ENCODE data around the gene C15orf62.

Gene C15orf62

GRCh38 chr15:40743485-40743901 is 26.3 kb upstream of the C15orf62 start:
- peaks cover 42% of the 10 kb centered on the region for H4K20me1 ChIP-seq
- H3K27ac ChIP-seq: 0 out of 2 replicates have a peak overlapping the region, but pooled peaks have one; percentile 8
- H3K4me2 ChIP-seq: peak overlapping the region; percentile 48
- H3K36me3 ChIP-seq: peaks cover 90% of the 10 kb centered on the region
- no peaks in the 10 kb centered on the region for H3K9me3 ChIP-seq
- TF ChIP-seq Cebpa-rat (IDR thresholded peaks at IDR 0.05): no peak
- H3K4me3 ChIP-seq: no peak overlapping the region
- H3K4me1 ChIP-seq: peaks cover 35% of the 10 kb centered on the region
- peak overlapping the region; percentile 3; the same call in 1 of the 2 replicates for H3K9ac ChIP-seq
- no peaks in the 10 kb centered on the region for H3K27me3 ChIP-seq

DNA sequence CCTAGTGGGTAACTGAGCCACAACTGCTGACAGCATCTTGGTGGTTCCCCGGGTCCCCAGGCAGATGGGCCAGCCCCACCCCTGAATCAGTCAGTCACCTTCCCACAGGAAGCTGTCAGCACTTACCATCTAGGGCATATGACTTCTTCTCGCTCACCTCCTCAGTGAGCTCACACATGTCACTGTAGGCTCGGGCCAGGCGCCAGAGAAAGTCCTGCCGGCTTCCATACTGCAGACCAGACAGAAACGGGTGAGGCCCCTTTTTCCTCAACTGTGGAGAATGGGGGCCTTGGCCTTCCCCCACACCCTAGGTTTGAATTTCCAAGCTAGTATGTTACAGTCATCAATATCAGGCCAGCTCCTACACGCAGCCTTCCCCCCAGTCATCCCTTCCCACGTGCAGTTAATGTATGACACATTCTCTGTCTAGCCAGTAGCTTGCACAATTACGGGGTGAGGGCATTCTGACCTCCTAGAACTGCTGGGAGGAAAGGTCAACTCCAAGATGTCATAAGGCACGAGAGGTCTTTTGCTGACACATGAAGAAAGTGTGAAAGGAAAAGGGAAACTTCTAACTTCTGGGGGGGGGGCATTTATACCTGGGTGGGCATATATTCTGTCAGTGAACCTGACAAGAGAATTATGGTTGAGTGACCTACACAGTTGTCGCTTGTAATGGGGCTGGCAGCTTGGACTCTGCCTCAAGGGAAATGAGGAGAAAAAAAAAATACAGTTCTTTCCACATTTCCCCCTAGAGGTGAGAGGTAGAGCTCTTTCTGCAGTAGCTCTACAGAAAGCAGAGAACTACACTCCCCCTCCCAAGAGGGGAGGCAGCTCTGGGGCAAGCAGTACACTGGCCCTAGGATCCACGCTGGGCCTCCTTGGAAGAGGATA is 25.6 kb upstream of the C15orf62 start:
- Histone ChIP-seq H3K4me3 (no peak overlapping the region), H3K4me1 (peaks cover 35% of the 10 kb centered on the region), H3K9ac (peak overlapping the region; percentile 12; the same call in 1 of the 2 replicates), H3K27ac (peak overlapping the region; percentile 14; the same call in 1 of the 2 replicates), H3K27me3 (no peaks in the 10 kb centered on the region), H3K4me2 (peak overlapping the region; percentile 48), H4K20me1 (peaks cover 42% of the 10 kb centered on the region), H3K9me3 (no peaks in the 10 kb centered on the region), H3K36me3 (peaks cover 90% of the 10 kb centered on the region)
- no peak for TF ChIP-seq Cebpa-rat (IDR thresholded peaks at IDR 0.05)

DNA sequence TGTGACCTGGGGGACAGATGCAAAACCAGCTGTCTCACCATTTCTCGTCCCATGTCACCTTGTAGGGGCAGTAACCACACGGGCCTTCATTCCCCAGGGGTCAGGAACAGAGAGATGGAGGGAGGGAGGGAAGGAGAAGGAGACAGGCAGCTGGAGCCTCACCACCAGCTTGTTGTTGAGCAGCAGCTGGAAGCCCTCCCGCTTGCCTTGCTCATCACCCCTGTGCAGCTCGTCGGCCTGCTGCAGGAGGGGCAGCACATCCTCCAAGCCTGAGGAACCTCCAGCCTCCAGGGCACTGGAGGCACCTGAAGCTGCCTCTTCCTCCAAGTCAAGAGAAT is 25.0 kb upstream of the C15orf62 start:
- Histone ChIP-seq H3K9ac (peak overlapping the region; percentile 12; the same call in 1 of the 2 replicates), H3K4me3 (no peak overlapping the region), H3K27me3 (no peaks in the 10 kb centered on the region), H3K36me3 (peaks cover 90% of the 10 kb centered on the region), H4K20me1 (peaks cover 42% of the 10 kb centered on the region), H3K27ac (peak overlapping the region; percentile 14; the same call in 1 of the 2 replicates), H3K4me1 (peaks cover 35% of the 10 kb centered on the region), H3K9me3 (no peaks in the 10 kb centered on the region), H3K4me2 (peak overlapping the region; percentile 48)
- no peak for TF ChIP-seq Cebpa-rat (IDR thresholded peaks at IDR 0.05)

- no peak overlapping the region for H3K9ac ChIP-seq
- H3K27ac ChIP-seq: no peak overlapping the region
- H3K4me2 ChIP-seq: no peak overlapping the region
- H4K20me1 ChIP-seq: peaks cover 49% of the 10 kb centered on the region
- peaks cover 90% of the 10 kb centered on the region for H3K36me3 ChIP-seq
- no peaks in the 10 kb centered on the region for H3K9me3 ChIP-seq
- no peaks in the 10 kb centered on the region for H3K27me3 ChIP-seq
- H3K4me3 ChIP-seq: no peak overlapping the region
- peak; percentile 26; the same call in 1 of the 2 replicates for TF ChIP-seq Cebpa-rat (IDR thresholded peaks at IDR 0.05)
- H3K4me1 ChIP-seq: peaks cover 35% of the 10 kb centered on the region
Observed at GRCh38 chr15:40746916-40747418, 22.8 kb upstream of the C15orf62 start.

GRCh38 chr15:40747685-40748631 is 21.8 kb upstream of the C15orf62 start:
- no peaks in the 10 kb centered on the region for H3K27me3 ChIP-seq
- peaks cover 43% of the 10 kb centered on the region for H3K4me1 ChIP-seq
- no peaks in the 10 kb centered on the region for H3K9me3 ChIP-seq
- no peak overlapping the region for H3K4me2 ChIP-seq
- H3K4me3 ChIP-seq: no peak overlapping the region
- H3K27ac ChIP-seq: no peak overlapping the region
- TF ChIP-seq Cebpa-rat (IDR thresholded peaks at IDR 0.05): no peak
- peaks cover 55% of the 10 kb centered on the region for H4K20me1 ChIP-seq
- no peak overlapping the region for H3K9ac ChIP-seq
- peaks cover 92% of the 10 kb centered on the region for H3K36me3 ChIP-seq

GRCh38 chr15:40749151-40749630 is 20.6 kb upstream of the C15orf62 start:
- peaks cover 49% of the 10 kb centered on the region for H4K20me1 ChIP-seq
- peaks cover 84% of the 10 kb centered on the region for H3K36me3 ChIP-seq
- TF ChIP-seq Cebpa-rat (IDR thresholded peaks at IDR 0.05): no peak
- peaks cover 43% of the 10 kb centered on the region for H3K4me1 ChIP-seq
- H3K27me3 ChIP-seq: no peaks in the 10 kb centered on the region
- no peaks in the 10 kb centered on the region for H3K9me3 ChIP-seq
- no peak overlapping the region for H3K4me3 ChIP-seq
- no peak overlapping the region for H3K4me2 ChIP-seq
- no peak overlapping the region for H3K27ac ChIP-seq
- H3K9ac ChIP-seq: no peak overlapping the region

DNA sequence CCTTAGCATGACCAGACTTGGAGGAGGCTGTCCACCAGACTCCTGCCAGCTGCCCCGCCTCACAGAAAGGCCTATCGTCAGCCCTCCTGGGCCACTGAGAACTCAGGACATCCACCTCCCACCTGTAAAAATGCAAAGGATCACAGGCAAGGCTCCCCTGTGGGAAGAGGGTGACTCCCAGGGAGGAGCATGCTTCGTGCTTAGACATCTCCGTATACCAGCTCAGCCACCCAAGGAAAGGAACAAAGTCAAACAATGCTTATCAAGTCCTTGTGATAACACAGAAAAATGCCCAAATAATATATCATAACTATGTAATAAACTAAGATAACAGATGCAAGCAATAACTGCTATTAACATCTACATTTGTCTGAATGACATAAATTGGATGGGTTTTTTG is 18.9 kb upstream of the C15orf62 start:
- Histone ChIP-seq H3K4me2 (no peak overlapping the region), H3K4me1 (peaks cover 36% of the 10 kb centered on the region), H3K9ac (no peak overlapping the region; the same call in 1 of the 2 replicates), H3K9me3 (no peaks in the 10 kb centered on the region), H3K27ac (no peak overlapping the region), H3K27me3 (no peaks in the 10 kb centered on the region), H3K4me3 (no peak overlapping the region), H4K20me1 (peaks cover 32% of the 10 kb centered on the region), H3K36me3 (peaks cover 69% of the 10 kb centered on the region)
- TF ChIP-seq Cebpa-rat (IDR thresholded peaks at IDR 0.05): no peak

DNA sequence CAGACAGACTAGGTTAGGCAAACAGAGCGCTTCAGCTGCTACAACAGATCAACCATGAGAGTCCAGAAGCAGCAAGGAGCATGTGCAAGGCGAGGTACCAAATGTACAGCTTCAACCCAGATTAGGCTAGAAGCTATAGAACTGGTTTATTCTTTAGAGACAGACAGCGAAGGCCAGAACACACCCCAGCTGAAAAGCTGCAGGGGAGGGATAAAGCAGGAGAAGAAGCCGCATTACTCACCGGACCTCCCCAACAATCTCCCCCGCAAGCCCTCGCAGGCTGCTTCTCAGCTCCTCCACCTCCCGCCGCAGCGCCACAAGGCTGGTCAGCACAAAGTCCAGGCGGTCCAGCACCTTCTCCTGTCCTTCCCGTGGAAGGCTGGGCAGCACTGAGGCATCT is 18.0 kb upstream of the C15orf62 start:
- H3K27me3 ChIP-seq: no peaks in the 10 kb centered on the region
- no peaks in the 10 kb centered on the region for H3K9me3 ChIP-seq
- peaks cover 66% of the 10 kb centered on the region for H3K36me3 ChIP-seq
- TF ChIP-seq Cebpa-rat (IDR thresholded peaks at IDR 0.05): no peak
- no peak overlapping the region for H3K4me2 ChIP-seq
- peaks cover 25% of the 10 kb centered on the region for H4K20me1 ChIP-seq
- H3K9ac ChIP-seq: no peak overlapping the region; the same call in 1 of the 2 replicates
- H3K27ac ChIP-seq: no peak overlapping the region
- no peak overlapping the region for H3K4me3 ChIP-seq
- peaks cover 38% of the 10 kb centered on the region for H3K4me1 ChIP-seq

DNA sequence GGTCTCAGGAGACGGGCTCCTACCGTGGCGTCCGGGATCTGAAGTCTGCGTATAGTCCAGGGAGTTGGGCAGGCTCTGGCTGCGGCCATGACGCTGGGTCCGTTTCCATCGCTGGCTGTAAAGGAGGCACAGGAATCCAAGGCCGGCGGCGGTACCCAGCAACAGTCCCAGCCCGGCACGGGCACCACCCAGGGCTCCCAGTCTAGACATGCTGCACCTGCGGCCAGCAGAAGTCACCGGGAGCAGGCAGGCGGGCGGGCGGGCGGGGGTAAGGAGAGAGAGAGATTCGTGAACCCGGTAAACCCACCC is 15.3 kb upstream of the C15orf62 start:
- H3K4me2 ChIP-seq: peak overlapping the region; percentile 96
- H3K4me1 ChIP-seq: peaks cover 52% of the 10 kb centered on the region
- H3K36me3 ChIP-seq: peaks cover 39% of the 10 kb centered on the region
- H3K4me3 ChIP-seq: peak overlapping the region; percentile 90
- H4K20me1 ChIP-seq: peaks cover 13% of the 10 kb centered on the region; the same call in 1 of the 2 replicates
- no peaks in the 10 kb centered on the region for H3K27me3 ChIP-seq
- peak overlapping the region; percentile 89 for H3K9ac ChIP-seq
- no peak for TF ChIP-seq Cebpa-rat (IDR thresholded peaks at IDR 0.05)
- peak overlapping the region; percentile 94 for H3K27ac ChIP-seq
- H3K9me3 ChIP-seq: no peaks in the 10 kb centered on the region

Data from BLaER1 (cell line).